ENCODE data around the gene MMP23B.

DNA sequence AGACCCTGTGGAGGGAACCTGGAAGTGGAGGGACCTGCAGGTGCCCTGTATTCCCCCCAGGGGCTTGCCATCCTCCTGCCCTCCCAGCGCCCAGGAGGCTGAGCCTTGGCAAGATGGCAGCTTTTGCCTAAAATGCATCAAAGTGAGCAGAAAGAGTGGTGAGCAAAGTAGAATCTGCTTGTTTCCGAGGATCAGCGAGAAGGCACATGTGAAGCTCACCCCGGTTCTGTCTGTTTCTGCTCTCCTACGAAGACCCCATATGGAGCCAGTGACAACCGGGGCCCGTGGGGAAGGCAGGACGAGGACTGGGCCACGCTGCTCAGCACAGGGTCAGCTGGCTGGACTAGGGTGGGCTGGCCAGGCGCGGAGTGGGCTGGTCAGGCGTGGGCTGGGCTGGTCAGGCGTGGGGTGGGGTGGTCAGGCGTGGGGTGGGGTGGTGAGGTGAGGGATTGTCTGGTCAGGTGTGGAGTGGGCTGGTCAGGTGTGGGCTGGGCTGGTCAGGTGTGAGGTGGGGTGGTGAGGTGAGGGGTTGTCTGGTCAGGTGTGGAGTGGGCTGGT lies 26.9 kb upstream of the MMP23B start:
- TF ChIP-seq, protein P1, sequence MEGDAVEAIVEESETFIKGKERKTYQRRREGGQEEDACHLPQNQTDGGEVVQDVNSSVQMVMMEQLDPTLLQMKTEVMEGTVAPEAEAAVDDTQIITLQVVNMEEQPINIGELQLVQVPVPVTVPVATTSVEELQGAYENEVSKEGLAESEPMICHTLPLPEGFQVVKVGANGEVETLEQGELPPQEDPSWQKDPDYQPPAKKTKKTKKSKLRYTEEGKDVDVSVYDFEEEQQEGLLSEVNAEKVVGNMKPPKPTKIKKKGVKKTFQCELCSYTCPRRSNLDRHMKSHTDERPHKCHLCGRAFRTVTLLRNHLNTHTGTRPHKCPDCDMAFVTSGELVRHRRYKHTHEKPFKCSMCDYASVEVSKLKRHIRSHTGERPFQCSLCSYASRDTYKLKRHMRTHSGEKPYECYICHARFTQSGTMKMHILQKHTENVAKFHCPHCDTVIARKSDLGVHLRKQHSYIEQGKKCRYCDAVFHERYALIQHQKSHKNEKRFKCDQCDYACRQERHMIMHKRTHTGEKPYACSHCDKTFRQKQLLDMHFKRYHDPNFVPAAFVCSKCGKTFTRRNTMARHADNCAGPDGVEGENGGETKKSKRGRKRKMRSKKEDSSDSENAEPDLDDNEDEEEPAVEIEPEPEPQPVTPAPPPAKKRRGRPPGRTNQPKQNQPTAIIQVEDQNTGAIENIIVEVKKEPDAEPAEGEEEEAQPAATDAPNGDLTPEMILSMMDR (IDR thresholded peaks at IDR 0.05): no peak
- TF ChIP-seq POLR2A (IDR thresholded peaks at IDR 0.05): no peak
